Smooth muscle cell (in vitro differentiated cells): Measurements from ENCODE around the gene ENPEP. TPM values are rescaled to one million over a fixed set of nuclear protein-coding genes. Genes with fewer than 3 reads are reported as not detected.

Experiments used
- DNase-seq: peaks from one replicate; lab custom pipeline; 2025; ENCODE audit not compliant: unreplicated experiment; lab: John Stamatoyannopoulos, UW
- H2AFZ ChIP-seq: fragments of 200-600 bp; sonication (generic); 2 replicates; pipeline ENCODE4 v1.6.0; 2016; ENCODE audit warnings: antibody characterized with exemption, low read depth, mild to moderate bottlenecking
- H3F3A ChIP-seq: fragments of 200-600 bp; sonication (generic); 2 replicates; pipeline ENCODE4 v1.6.0; 2017; ENCODE audit warnings: antibody characterized with exemption, low read depth
- H3K27ac ChIP-seq: fragments of 200-600 bp; sonication (generic); 2 replicates; pipeline ENCODE4 v1.5.1; 2016; ENCODE audit warnings: low read depth, mild to moderate bottlenecking
- H3K27me3 ChIP-seq: fragments of 200-600 bp; sonication (generic); 2 replicates; pipeline ENCODE4 v1.6.1; 2016; ENCODE audit warnings: low read depth, mild to moderate bottlenecking
- H3K36me3 ChIP-seq: fragments of 200-600 bp; sonication (generic); 2 replicates; pipeline ENCODE4 v1.5.1; 2016; ENCODE audit warnings: low read depth
- H3K4me1 ChIP-seq: fragments of 200-600 bp; sonication (generic); 2 replicates; pipeline ENCODE4 v1.5.1; 2016; ENCODE audit warnings: low read depth
- H3K4me2 ChIP-seq: fragments of 200-600 bp; sonication (generic); 2 replicates; pipeline ENCODE4 v1.6.0; 2016; ENCODE audit warnings: mild to moderate bottlenecking
- H3K4me3 ChIP-seq: fragments of 200-600 bp; sonication (generic); 2 replicates; pipeline ENCODE4 v1.5.1; 2016; ENCODE audit warnings: mild to moderate bottlenecking
- H3K79me2 ChIP-seq: fragments of 200-600 bp; sonication (generic); 2 replicates; pipeline ENCODE4 v1.6.0; 2016; ENCODE audit warnings: low read depth, mild to moderate bottlenecking
- H3K9ac ChIP-seq: fragments of 200-600 bp; sonication (generic); 2 replicates; pipeline ENCODE4 v1.6.0; 2016; ENCODE audit warnings: low read depth
- H3K9me3 ChIP-seq: fragments of 200-600 bp; sonication (generic); replicated peaks from 2 replicates; pipeline ENCODE4 v1.5.1; 2016; ENCODE audit warnings: low read depth
- H4K20me1 ChIP-seq: fragments of 200-600 bp; sonication (generic); 2 replicates; pipeline ENCODE4 v1.6.0; 2016; ENCODE audit warnings: low read depth
- WGBS: methylation state at CpG from one replicate; pipeline ENCODE4 v1.1.7; 2016; ENCODE audit warnings: low lambda C conversion rate; 5-methylcytosine and 5-hydroxymethylcytosine counted together
- polyA plus RNA-seq: library from polyadenylated mRNA; unstranded; fragments of >200 nt; fragmentation: Nextera tagmentation; extraction: Ambion mirVana; gene quantifications from 2 replicates; pipeline ENCODE4 v1.2.1, GENCODE V29; 2016
- total RNA-seq: library from RNA; depleted of rRNA; stranded (reverse); fragments of >200 nt; gene quantifications from 2 replicates; pipeline ENCODE4 v1.2.3, GENCODE V29; 2014
- TF ChIP-seq, protein P1 (sequence below): fragments of 200-600 bp; sonication (generic); IDR thresholded peaks from 2 replicates; pipeline ENCODE4 v1.5.1; 2017; ENCODE audit warnings: borderline replicate concordance, mild to moderate bottlenecking, antibody characterized with exemption; ENCODE audit not compliant: insufficient read depth, poor library complexity, severe bottlenecking

The ENPEP gene
- total and polyA plus RNA-seq, 2 experiments from 2014 or later, result 3.8 to 6.5 TPM

DNA sequence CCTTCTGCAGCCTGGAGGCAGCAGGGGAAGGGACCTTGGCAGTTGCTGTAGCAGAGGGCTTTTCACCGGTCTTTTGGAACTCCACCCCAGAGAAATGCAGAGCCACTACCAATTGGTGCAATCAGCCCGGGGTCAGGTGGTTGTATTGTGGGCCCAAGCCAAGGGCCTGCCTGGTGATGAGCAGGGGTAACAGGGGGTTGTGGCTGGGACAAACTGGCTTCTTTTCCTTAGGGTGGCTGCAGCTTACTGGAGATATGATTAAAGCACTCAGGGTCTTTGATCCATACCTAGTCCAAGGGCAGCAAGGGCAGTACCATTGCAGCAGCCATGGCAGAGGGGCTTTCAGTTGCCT is 28.1 kb downstream of the ENPEP start:
- no peak overlapping the region for H3K4me2 ChIP-seq
- TF ChIP-seq, protein P1, sequence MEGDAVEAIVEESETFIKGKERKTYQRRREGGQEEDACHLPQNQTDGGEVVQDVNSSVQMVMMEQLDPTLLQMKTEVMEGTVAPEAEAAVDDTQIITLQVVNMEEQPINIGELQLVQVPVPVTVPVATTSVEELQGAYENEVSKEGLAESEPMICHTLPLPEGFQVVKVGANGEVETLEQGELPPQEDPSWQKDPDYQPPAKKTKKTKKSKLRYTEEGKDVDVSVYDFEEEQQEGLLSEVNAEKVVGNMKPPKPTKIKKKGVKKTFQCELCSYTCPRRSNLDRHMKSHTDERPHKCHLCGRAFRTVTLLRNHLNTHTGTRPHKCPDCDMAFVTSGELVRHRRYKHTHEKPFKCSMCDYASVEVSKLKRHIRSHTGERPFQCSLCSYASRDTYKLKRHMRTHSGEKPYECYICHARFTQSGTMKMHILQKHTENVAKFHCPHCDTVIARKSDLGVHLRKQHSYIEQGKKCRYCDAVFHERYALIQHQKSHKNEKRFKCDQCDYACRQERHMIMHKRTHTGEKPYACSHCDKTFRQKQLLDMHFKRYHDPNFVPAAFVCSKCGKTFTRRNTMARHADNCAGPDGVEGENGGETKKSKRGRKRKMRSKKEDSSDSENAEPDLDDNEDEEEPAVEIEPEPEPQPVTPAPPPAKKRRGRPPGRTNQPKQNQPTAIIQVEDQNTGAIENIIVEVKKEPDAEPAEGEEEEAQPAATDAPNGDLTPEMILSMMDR, result no peak
- H3K36me3 ChIP-seq, result no peaks in the 10 kb centered on the region
- H3K27me3 ChIP-seq, result no peaks in the 10 kb centered on the region
- H4K20me1 ChIP-seq, result no peaks in the 10 kb centered on the region
- no peak overlapping the region for H3K9ac ChIP-seq
- WGBS, result 91% methylated on average over 2 of the region's 2 CpGs
- no peak overlapping the region for H3K27ac ChIP-seq
- no peaks in the 10 kb centered on the region for H3K4me1 ChIP-seq
- H3K4me3 ChIP-seq, result no peak overlapping the region
- H3K79me2 ChIP-seq, result no peaks in the 10 kb centered on the region
- H2AFZ ChIP-seq, result no peak overlapping the region
- no peaks in the 10 kb centered on the region for H3K9me3 ChIP-seq
- no peaks in the 10 kb centered on the region for H3F3A ChIP-seq
- DNase-seq, result no peak

DNA sequence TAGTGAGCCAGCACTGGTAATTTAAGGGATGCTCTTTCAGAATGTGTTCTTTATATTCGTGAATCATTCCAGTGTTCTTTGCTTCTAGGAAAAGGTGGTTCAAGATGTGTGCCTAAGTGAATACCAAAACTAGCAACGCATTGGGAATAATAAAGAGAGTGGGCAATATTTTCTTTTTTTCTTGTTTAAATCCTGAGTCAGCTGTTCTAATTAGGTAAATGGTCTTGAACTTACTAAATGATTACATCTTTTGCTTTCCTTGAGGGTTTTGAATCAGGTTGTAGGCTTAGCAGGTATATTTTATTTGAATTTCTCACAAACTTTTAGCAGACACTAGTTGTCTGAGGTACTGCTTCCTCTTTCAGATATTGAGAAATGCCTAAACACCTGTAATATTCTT is 29.5 kb downstream of the ENPEP start:
- WGBS, result 96% methylated on average over 2 of the region's 2 CpGs
- Histone ChIP-seq H3K4me1 (no peaks in the 10 kb centered on the region), H4K20me1 (no peaks in the 10 kb centered on the region), H3K9ac (no peak overlapping the region), H3K4me2 (no peak overlapping the region), H3K9me3 (no peaks in the 10 kb centered on the region), H3K79me2 (no peaks in the 10 kb centered on the region), H3K36me3 (no peaks in the 10 kb centered on the region), H3K27ac (no peak overlapping the region), H3K4me3 (no peak overlapping the region), H3K27me3 (no peaks in the 10 kb centered on the region), H3F3A (no peaks in the 10 kb centered on the region), H2AFZ (no peak overlapping the region)
- no peak for DNase-seq
- TF ChIP-seq, protein P1, result no peak

DNA sequence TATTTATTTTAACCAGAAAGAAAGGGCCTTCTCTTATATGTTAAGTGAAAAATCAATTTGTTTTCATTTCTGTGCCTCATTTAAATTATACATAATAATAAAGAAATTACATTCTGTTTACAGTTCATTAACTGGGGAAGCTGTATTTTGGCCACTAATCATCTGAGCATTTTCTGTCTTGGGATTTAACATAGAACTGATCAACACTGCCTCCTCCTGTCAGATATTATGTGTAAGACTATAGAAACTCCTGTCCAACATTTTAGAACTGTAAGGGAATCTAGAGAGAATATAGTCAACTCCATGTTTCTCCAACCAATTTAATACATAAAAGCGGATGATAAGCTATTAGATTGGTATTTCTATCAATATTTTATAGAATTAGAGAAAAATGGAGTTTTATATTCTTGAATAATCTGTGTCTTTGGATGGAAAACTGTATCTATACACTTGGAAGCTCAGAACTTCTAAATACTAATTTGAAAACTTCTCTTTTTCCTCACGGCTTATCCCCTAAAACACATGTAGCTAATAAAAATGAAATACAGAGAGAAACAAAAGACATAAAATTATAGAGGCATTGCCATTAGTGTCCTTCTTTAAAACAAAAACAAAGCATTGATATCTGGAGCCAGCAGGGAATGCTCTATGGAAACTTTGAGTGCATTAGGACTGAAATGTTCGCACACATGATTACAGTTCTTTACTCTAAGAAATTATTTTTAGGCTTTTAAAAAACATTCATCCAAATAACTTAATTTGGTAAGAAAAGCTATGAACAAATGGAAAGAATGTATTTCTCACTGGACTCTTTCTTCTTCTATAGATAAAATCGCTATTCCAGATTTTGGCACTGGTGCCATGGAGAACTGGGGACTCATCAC is 33.1 kb downstream of the ENPEP start:
- TF ChIP-seq, protein P1, result peak; percentile 50
- no peak overlapping the region for H3K27ac ChIP-seq
- H3K4me1 ChIP-seq, result no peaks in the 10 kb centered on the region
- 82% methylated on average over 4 of the region's 4 CpGs for WGBS
- DNase-seq, result no peak
- no peak overlapping the region for H3K4me2 ChIP-seq
- no peaks in the 10 kb centered on the region for H3F3A ChIP-seq
- no peak overlapping the region for H2AFZ ChIP-seq
- no peak overlapping the region for H3K9ac ChIP-seq
- H3K4me3 ChIP-seq, result no peak overlapping the region
- H3K36me3 ChIP-seq, result no peaks in the 10 kb centered on the region
- H3K79me2 ChIP-seq, result no peaks in the 10 kb centered on the region
- no peaks in the 10 kb centered on the region for H3K9me3 ChIP-seq
- no peaks in the 10 kb centered on the region for H3K27me3 ChIP-seq
- H4K20me1 ChIP-seq, result no peaks in the 10 kb centered on the region

DNA sequence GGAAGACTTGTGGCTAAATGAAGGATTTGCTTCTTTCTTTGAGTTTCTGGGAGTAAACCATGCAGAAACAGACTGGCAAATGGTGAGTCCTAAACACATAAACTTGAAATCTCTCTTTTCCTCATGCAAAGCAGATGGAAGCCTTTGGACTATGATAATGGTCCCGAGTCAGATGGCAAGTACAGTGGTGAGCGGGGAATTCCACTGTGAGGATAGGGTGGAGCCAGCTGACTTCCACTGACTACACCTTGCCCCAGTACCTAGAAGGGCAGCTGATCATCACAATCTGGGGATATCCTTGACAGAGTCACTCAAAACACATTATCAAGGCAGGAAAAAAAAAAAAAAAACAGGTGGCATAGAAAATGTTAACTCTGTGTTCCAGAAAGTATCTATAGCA is 34.3 kb downstream of the ENPEP start:
- no peaks in the 10 kb centered on the region for H4K20me1 ChIP-seq
- no peaks in the 10 kb centered on the region for H3K36me3 ChIP-seq
- no peaks in the 10 kb centered on the region for H3K9me3 ChIP-seq
- H3F3A ChIP-seq, result no peaks in the 10 kb centered on the region
- H3K4me3 ChIP-seq, result no peak overlapping the region
- H2AFZ ChIP-seq, result no peak overlapping the region
- no peak for DNase-seq
- WGBS, result 72% methylated on average over 2 of the region's 2 CpGs
- no peaks in the 10 kb centered on the region for H3K27me3 ChIP-seq
- no peaks in the 10 kb centered on the region for H3K79me2 ChIP-seq
- TF ChIP-seq, protein P1, result no peak
- no peak overlapping the region for H3K4me2 ChIP-seq
- H3K27ac ChIP-seq, result no peak overlapping the region
- H3K4me1 ChIP-seq, result no peaks in the 10 kb centered on the region
- H3K9ac ChIP-seq, result no peak overlapping the region
